GM08714 (cell line): ENCODE results near the gene CCDC127.
"Not testable (repeated sequence)": the region's sequence is repeated elsewhere in the genome, so short reads cannot be mapped to it uniquely, and the experiment has no call there.

ENCODE experiments used
- H3K4me3 ChIP-seq: fragments of 200-500 bp; sonication (Bioruptor generic); 2 replicates; pipeline ENCODE4 v1.5.1; 2014; ENCODE audit warnings: mild to moderate bottlenecking, low read length, inconsistent platforms
- ZNF274 ChIP-seq: IDR thresholded peaks from 2 replicates; pipeline ENCODE4 v1.6.1; 2012; ENCODE audit warnings: mild to moderate bottlenecking, low read depth, low read length

CCDC127 gene, protein sequence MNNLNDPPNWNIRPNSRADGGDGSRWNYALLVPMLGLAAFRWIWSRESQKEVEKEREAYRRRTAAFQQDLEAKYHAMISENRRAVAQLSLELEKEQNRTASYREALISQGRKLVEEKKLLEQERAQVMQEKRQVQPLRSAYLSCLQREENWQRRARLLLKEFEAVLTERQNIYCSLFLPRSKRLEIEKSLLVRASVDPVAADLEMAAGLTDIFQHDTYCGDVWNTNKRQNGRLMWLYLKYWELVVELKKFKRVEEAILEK

GRCh38 chr5:217494-218456, at the start of gene CCDC127, which contains the start of gene SDHA:
CCDC127 (minus strand) TSS chr5:218153; CDS start chr5:216849, 1,304 bp downstream.
SDHA (plus strand) TSS chr5:218320; CDS start chr5:218356, 36 bp downstream.
- peak within 1 kb of the TSS; percentile 92 for H3K4me3 ChIP-seq

- no peak overlapping the region for H3K4me3 ChIP-seq
- TF ChIP-seq ZNF274 = no peak
Measured at GRCh38 chr5:267716-268115, 49.8 kb upstream of the CCDC127 start.

DNA sequence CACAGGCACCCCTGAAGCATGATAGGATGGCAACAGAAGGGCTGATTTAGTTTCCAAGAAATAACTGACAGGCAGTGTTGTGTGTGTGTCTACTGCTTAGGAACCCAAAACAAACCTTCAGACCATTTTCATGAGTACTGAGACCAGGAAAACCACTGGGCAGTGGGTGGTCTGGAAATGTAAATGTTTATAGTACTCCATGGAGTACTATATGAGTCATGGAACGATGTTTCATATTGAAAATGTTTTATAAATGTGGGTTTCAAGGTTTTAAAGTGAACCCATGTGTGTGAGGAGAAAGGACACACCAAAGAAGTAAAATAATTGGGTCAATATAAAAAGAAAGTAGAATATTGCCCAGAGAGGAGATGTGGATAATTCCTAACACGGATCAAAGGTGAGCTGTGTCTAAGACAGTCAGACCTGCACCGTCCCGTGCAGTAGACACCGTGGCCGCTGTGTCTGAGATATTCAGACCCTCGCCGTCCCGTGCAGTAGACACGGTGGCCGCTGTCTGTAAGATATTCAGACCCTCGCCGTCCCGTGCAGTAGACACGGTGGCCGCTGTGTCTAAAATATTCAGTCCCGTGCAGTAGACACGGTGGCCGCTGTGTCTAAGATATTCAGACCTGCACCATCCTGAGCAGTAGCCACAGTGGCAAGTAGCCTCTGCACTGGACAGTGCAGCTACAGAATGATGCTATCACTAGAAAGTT, 48.5 kb upstream of the CCDC127 start:
- not testable (repeated sequence) for H3K4me3 ChIP-seq

DNA sequence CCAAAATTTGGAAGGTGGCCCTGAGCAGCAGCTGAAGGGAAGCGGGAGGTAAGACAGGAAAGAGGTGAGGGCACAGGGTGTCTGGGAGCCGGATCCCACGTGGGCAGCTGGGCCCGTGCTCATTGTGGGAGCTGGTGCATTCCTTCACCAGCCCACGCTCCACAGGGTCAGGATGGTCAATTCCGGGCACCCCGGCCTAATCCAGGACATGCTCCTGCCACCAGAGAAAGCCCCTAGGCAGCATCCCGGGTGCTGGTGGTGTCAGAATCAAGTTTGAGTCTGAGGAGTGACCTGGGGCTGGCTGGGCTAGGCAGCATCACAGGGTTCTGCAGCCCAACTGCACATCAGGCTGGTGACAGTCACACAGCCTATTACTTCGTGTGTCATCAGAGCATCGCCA, 46.4 kb upstream of the CCDC127 start:
- H3K4me3 ChIP-seq = no peak overlapping the region
- no peak for TF ChIP-seq ZNF274

- H3K4me3 ChIP-seq = not testable (repeated sequence)
Measured at GRCh38 chr5:263275-263974, 45.5 kb upstream of the CCDC127 start.

- H3K4me3 ChIP-seq = no peak overlapping the region
- no peak for TF ChIP-seq ZNF274
Measured at GRCh38 chr5:257148-257547, 39.2 kb upstream of the CCDC127 start.

DNA sequence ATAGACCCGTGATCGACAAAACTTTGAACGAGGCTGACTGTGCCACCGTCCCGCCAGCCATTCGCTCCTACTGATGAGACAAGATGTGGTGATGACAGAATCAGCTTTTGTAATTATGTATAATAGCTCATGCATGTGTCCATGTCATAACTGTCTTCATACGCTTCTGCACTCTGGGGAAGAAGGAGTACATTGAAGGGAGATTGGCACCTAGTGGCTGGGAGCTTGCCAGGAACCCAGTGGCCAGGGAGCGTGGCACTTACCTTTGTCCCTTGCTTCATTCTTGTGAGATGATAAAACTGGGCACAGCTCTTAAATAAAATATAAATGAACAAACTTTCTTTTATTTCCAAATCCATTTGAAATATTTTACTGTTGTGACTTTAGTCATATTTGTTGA, 38.4 kb upstream of the CCDC127 start:
- H3K4me3 ChIP-seq = not testable (repeated sequence)

- not testable (repeated sequence) for H3K4me3 ChIP-seq
Measured at GRCh38 chr5:255116-255515, 37.2 kb upstream of the CCDC127 start.

- H3K4me3 ChIP-seq = not testable (repeated sequence)
Measured at GRCh38 chr5:254322-254721, 36.4 kb upstream of the CCDC127 start.

DNA sequence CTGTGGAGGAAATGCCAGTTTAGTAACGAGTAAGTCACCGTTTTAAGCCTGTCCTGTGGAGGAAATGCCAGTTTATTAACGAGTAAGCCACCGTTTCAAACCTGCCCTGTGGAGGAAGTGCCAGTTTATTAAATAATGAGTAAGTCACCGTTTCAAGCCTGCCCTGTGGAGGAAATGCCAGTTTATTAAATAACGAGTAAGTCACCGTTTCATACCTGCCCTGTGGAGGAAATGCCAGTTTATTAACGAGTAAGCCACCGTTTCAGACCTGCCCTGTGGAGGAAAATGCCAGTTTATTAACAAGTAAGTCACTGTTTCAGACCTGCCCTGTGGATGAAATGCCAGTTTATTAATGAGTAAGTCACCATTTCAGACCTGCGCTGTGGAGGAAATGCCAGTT, 34.6 kb upstream of the CCDC127 start:
- TF ChIP-seq ZNF274 = no peak
- no peak overlapping the region for H3K4me3 ChIP-seq

DNA sequence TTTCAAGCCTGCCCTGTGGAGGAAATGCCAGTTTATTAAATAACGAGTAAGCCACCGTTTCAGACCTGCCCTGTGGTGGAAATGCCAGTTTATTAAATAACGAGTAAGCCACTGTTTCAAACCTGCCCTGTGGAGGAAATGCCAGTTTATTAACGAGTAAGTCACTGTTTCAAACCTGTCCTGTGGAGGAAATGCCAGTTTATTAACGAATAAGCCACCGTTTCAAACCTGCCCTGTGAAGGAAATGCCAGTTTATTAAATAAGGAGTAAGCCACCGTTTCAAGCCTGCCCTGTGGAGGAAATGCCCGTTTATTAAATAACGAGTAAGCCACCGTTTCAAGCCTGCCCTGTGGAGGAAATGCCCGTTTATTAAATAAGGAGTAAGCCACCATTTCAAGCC, 34.0 kb upstream of the CCDC127 start:
- H3K4me3 ChIP-seq = not testable (repeated sequence)

DNA sequence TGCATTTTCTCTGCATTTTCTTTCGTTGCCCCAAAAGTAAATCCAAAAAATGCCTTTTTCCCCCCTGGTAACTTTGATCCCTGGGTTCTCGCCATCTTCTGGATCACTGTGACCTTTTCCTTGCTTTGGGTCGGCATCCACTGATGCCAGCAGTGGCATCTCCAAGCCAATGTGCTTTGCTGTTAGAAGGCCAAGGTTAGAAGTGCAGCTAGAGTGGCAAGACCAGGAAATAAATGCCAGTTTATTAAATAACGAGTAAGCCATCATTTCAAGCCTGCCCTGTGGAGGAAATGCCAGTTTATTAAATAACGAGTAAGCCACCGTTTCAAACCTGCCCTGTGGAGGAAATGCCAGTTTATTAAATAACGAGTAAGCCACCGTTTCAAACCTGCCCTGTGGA, 33.6 kb upstream of the CCDC127 start:
- not testable (repeated sequence) for H3K4me3 ChIP-seq

GRCh38 chr5:251016-251415, 33.1 kb upstream of the CCDC127 start:
- not testable (repeated sequence) for H3K4me3 ChIP-seq

DNA sequence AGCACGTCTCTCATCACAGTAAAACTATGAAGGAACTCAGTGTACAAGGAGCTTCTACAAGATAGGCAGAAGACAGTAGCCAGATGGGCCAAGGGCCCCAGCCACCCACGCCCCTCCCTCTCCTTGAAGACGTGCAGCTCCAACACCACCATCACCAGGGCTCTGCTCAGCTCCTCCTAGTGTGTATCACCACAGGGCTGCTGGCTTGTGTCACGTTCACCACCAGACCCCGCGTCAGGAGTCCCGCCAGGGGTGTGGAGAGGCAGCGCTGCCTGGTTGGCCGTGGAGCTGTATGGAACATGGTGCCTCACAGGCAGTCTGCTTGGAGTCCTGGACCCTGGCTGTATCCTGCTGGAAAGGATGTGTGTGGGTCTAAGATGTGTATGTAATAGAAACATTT, 32.4 kb upstream of the CCDC127 start:
- H3K4me3 ChIP-seq = not testable (repeated sequence)

DNA sequence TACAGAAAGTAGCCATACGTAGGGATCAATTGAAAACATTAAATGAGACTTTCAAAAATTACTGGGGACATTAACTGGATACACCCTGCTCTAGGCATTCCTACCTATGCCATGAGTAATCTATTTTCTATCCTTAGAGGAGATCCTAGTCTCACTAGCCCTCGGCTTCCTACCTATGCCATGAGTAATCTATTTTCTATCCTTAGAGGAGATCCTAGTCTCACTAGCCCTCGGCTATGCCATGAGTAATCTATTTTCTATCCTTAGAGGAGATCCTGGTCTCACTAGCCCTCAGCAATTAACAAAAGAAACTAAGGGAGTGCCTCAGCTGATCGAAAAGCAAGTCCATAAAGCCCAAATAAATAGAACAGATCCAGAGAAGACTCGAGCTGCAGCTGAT, 27.8 kb upstream of the CCDC127 start:
- not testable (repeated sequence) for H3K4me3 ChIP-seq

- not testable (repeated sequence) for H3K4me3 ChIP-seq
Measured at GRCh38 chr5:243683-244367, 25.9 kb upstream of the CCDC127 start.

GRCh38 chr5:241045-241669, 23.2 kb upstream of the CCDC127 start:
- H3K4me3 ChIP-seq = not testable (repeated sequence)

- not testable (repeated sequence) for H3K4me3 ChIP-seq
Measured at GRCh38 chr5:240550-240949, 22.6 kb upstream of the CCDC127 start.

DNA sequence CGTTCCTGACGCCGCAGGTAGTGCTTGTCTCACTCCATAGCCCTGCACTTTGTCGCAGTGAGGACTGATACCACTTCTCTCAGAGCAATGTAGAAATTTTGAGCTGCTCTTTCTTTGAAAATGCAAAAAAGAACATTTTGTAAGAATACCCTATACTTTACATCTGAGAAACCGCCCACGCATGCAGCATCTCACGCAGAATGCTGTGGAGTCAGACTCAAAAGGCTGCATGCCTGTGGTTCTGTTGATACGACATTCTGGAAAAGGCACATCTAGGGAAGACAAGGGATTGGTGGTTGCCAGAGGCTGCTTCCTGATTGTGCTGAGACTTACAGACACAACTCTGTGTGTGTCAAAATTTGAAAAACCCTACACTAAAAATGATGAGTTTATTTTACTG, 20.0 kb upstream of the CCDC127 start:
- H3K4me3 ChIP-seq = not testable (repeated sequence)
